HepG2 (cell line): ENCODE measurements around the gene ZNF620. TPM values are rescaled to one million over a fixed set of nuclear protein-coding genes. Genes with fewer than 3 reads are reported as not detected.
A peak's percentile ranks its signal among the peaks of the same experiment; 100 is the strongest.

Experiments used
- CAMTA2 ChIP-seq: sonication (generic); formaldehyde crosslinking; IDR thresholded peaks from 2 replicates; pipeline ENCODE4 v1.4.0; 2020; ENCODE audit warnings: mild to moderate bottlenecking, missing genetic modification reagents, borderline replicate concordance
- CBFB ChIP-seq: sonication (generic); formaldehyde crosslinking; IDR thresholded peaks from 2 replicates; pipeline ENCODE4 v1.4.0; 2020; ENCODE audit warnings: missing genetic modification reagents
- CHCHD3 ChIP-seq: sonication (generic); formaldehyde crosslinking; IDR thresholded peaks from 2 replicates; pipeline ENCODE4 v1.8.0; 2022; ENCODE audit warnings: mild to moderate bottlenecking, missing genetic modification reagents, moderate library complexity
- FOXM1 ChIP-seq: sonication (generic); formaldehyde crosslinking; IDR thresholded peaks from 2 replicates; pipeline ENCODE4 v1.5.0; 2020; ENCODE audit warnings: missing genetic modification reagents
- KLF15 ChIP-seq: sonication (generic); formaldehyde crosslinking; IDR thresholded peaks from 2 replicates; pipeline ENCODE4 v1.8.1; 2023; ENCODE audit warnings: borderline replicate concordance, mild to moderate bottlenecking, inconsistent platforms, missing genetic modification reagents, mixed read lengths
- PHF21A ChIP-seq: sonication (generic); formaldehyde crosslinking; IDR thresholded peaks from 2 replicates; pipeline ENCODE4 v1.5.0; 2020; ENCODE audit warnings: mild to moderate bottlenecking, missing genetic modification reagents
- REST ChIP-seq, 2 experiments: IDR thresholded peaks; 2 replicates each; pipeline ENCODE4 v1.6.1; 2011 to 2012; ENCODE audit warnings: low read length in 2 of 2, borderline replicate concordance in 1 of 2, low read depth in 1 of 2, mild to moderate bottlenecking in 1 of 2, moderate library complexity in 1 of 2
- RFX5 ChIP-seq: IDR thresholded peaks from 2 replicates; pipeline ENCODE4 v1.6.1; 2011; ENCODE audit warnings: low read depth, low read length, improper control_type of control experiment
- SIN3B ChIP-seq: fragments of 150-350 bp; IDR thresholded peaks from 2 replicates; pipeline ENCODE4 v1.6.1; 2014; ENCODE audit warnings: low read length
- TCF12 ChIP-seq, 2 experiments: fragments of 450-650 bp in 1 of 2; sonication (generic) in 1 of 2; formaldehyde crosslinking in 1 of 2; IDR thresholded peaks; 2 replicates each; pipeline versions ENCODE4 v1.6.1 to v1.8.0; 2017 to 2022; ENCODE audit warnings: antibody characterized with exemption in 1 of 2, mild to moderate bottlenecking in 1 of 2, missing genetic modification reagents in 1 of 2, moderate library complexity in 1 of 2
- TGIF2 ChIP-seq: IDR thresholded peaks from 2 replicates; pipeline ENCODE4 v1.6.1; 2016; ENCODE audit warnings: control low read depth, missing compliant biosample characterization
- TOPORS ChIP-seq: sonication (generic); formaldehyde crosslinking; IDR thresholded peaks from 2 replicates; pipeline ENCODE4 v1.8.0; 2023; ENCODE audit warnings: mild to moderate bottlenecking, missing genetic modification reagents
- ZBTB2 ChIP-seq: sonication (generic); formaldehyde crosslinking; IDR thresholded peaks from 2 replicates; pipeline ENCODE4 v1.8.0; 2022; ENCODE audit warnings: low read depth, missing genetic modification reagents
- ZBTB20 ChIP-seq: sonication (generic); formaldehyde crosslinking; IDR thresholded peaks from 2 replicates; pipeline ENCODE4 v1.8.1; 2023; ENCODE audit warnings: missing genetic modification reagents, low read depth, mild to moderate bottlenecking, borderline replicate concordance
- ZFAT ChIP-seq: sonication (generic); formaldehyde crosslinking; conservative IDR thresholded peaks from 2 replicates; pipeline ENCODE4 v1.8.1; 2023; ENCODE audit warnings: missing genetic modification reagents, inconsistent platforms
- ZFP1 ChIP-seq: IDR thresholded peaks from 2 replicates; pipeline ENCODE4 v1.6.1; 2016
- ZNF207 ChIP-seq: fragments of 450-650 bp; IDR thresholded peaks from 2 replicates; pipeline ENCODE4 v1.6.1; 2016; ENCODE audit warnings: antibody characterized with exemption, borderline replicate concordance
- ZNF597 ChIP-seq: sonication (generic); formaldehyde crosslinking; IDR thresholded peaks from 2 replicates; pipeline ENCODE4 v1.5.0; 2020; ENCODE audit warnings: missing genetic modification reagents
- ZNF687 ChIP-seq: sonication (generic); formaldehyde crosslinking; IDR thresholded peaks from 2 replicates; pipeline ENCODE4 v1.5.1; 2020; ENCODE audit warnings: mild to moderate bottlenecking, missing genetic modification reagents, moderate library complexity
- polyA plus RNA-seq, 8 experiments: library from polyadenylated mRNA; depleted of rRNA in 3 of 8; stranded (reverse) in 7 of 8; unstranded in 1 of 8; fragments of >200 nt; fragmentation: Illumina TruSeq in 4 of 8; extraction: Trizol in 4 of 8; gene quantifications; 2 replicates each; pipeline versions ENCODE4 v1.2.1 to v1.2.3, GENCODE V29; 2011 to 2016; ENCODE audit warnings: low read depth in 4 of 8, missing spikeins in 1 of 8, mixed read lengths in 1 of 8; ENCODE audit not compliant: insufficient read depth in 1 of 8
- total RNA-seq, 5 experiments: library from RNA; depleted of rRNA; stranded (reverse); fragments of >200 nt; fragmentation: Illumina TruSeq; extraction: Trizol; gene quantifications; 2 replicates each; pipeline ENCODE4 v1.2.3, GENCODE V29; 2016; ENCODE audit warnings: low read depth in 1 of 5

Gene ZNF620
- total and polyA plus RNA-seq, 2 of the 13 experiments (the other 11 are each of a cell fraction or from before 2014, with no cell fraction given), result 2.3 to 12.2 TPM

- TF ChIP-seq REST (IDR thresholded peaks at IDR 0.05; ENCODE audit: borderline replicate concordance in 1 of 2, low read depth in 1 of 2, low read length in 2 of 2) (peak in 1 of 2 experiments; percentile 70; a peak in 1 of 4 replicates), ZBTB20 (CRISPR knock-in tag) (no peak), TGIF2 (CRISPR knock-in tag) (peak; percentile 56; the same call in 1 of the 2 replicates), CBFB (peak; percentile 81; the same call in 1 of the 2 replicates), ZNF597 (CRISPR knock-in tag) (no peak), FOXM1 (no peak), TCF12 (IDR thresholded peaks at IDR 0.05) (no peak), TCF12 (CRISPR knock-in tag; IDR thresholded peaks at IDR 0.05) (peak; percentile 82; the same call in 1 of the 2 replicates), TOPORS (CRISPR knock-in tag) (peak; percentile 72; the same call in 1 of the 2 replicates), RFX5 (no peak), CHCHD3 (no peak), ZNF687 (peak; percentile 93), ZNF207 (no peak), ZFAT (no peak), SIN3B (no peak), KLF15 (no peak; the same call in 1 of the 2 replicates), PHF21A (CRISPR knock-in tag) (peak; percentile 44; the same call in 1 of the 2 replicates), CAMTA2 (CRISPR knock-in tag) (peak; percentile 94; the same call in 1 of the 2 replicates), ZBTB2 (CRISPR knock-in tag) (0 out of 2 replicates have a peak, but pooled peaks have one; percentile 15), ZFP1 (peak; percentile 69)
Measured at GRCh38 chr3:40524568-40525285, 18.9 kb downstream of the ZNF620 start, which contains the start of gene ZNF621 (continued).
